ENCODE results near the gene LSR.
"Not testable (repeated sequence)": the region's sequence is repeated elsewhere in the genome, so short reads cannot be mapped to it uniquely, and the experiment has no call there.

LSR gene

GRCh38 chr19:35220315-35220921 is 28.4 kb upstream of the LSR start:
- H3K4me3 ChIP-seq (ENCODE audit: low read depth, low read length) = no peak overlapping the region
- no peak for TF ChIP-seq CTCF (IDR thresholded peaks at IDR 0.05; ENCODE audit: low read depth, low read length)

GRCh38 chr19:35220973-35221590 is 27.7 kb upstream of the LSR start:
- not testable (repeated sequence) for H3K4me3 ChIP-seq (ENCODE audit: low read depth, low read length)

GRCh38 chr19:35222373-35223015 is 26.3 kb upstream of the LSR start:
- H3K4me3 ChIP-seq (ENCODE audit: low read depth, low read length) = no peak overlapping the region
- no peak for TF ChIP-seq CTCF (IDR thresholded peaks at IDR 0.05; ENCODE audit: low read depth, low read length)

DNA sequence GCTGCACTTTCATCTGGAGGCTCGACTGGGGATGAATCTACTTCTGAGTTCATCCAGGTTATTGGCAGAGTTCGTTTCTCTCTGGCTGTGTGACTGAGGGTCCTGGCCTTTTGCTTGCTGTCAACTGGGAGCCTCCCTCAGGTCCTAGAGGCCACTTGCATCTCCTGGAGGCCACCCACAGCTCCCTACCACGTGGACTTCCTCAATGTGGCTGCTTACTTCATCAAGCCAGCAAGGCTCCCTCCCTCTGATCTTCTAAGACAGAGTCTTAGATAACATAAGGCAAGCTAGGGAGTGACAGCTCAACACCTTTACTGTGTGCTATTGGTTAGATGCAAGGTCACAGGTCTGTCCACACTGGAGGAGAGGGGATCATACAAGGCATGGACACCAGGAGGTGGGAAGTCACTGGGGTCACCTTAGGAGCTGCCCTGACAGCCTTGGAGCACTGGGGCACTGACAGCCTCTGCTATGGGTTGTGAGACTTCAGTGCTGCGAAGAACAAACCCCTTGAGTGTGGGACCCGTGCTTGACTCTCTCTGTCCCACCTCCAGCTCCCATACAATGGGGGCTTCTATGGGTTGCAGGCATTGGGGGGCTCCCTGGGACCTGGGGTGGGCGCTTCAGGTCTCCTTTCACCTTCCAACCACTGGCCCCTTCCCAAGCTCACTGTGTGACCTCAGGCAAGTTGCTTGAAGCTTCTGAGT is 25.6 kb upstream of the LSR start:
- no peak for TF ChIP-seq CTCF (IDR thresholded peaks at IDR 0.05; ENCODE audit: low read depth, low read length)

DNA sequence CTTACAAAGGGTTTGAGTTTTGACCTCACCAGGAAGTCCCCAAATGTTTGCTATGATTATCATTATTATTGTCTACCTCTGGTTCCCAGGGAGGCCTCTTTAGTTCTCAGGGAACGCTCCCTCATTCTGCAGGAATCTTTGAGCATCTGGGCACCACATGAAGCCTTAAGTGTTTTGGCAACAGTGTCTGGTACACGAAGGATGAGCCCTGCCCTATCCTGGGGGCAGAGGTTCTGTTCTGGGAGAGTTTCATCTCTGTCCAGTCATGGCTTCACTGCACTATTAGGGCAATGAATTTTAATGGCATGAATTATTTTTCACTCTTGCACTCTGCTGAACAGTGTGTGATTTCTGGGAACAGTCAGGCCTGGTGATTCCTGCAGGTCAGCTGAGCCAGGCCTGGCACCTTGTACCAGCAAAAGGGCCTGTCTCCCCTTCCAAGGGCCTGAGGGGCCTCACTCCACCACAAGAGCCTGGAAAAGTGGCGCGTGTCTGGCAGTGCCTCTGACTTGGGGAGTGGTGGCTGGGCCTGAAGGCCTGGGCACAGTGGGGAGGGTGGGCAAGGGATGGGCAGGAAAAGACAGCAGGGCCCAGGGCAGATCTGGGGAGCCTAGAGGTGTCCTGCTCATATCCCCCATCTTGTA is 24.8 kb upstream of the LSR start:
- H3K4me3 ChIP-seq (ENCODE audit: low read depth, low read length) = no peak overlapping the region
- TF ChIP-seq CTCF (IDR thresholded peaks at IDR 0.05; ENCODE audit: low read depth, low read length) = no peak

More for the DNA sequence above, 25.6 kb upstream of the LSR start:
- H3K4me3 ChIP-seq (ENCODE audit: low read depth, low read length) = no peak overlapping the region

DNA sequence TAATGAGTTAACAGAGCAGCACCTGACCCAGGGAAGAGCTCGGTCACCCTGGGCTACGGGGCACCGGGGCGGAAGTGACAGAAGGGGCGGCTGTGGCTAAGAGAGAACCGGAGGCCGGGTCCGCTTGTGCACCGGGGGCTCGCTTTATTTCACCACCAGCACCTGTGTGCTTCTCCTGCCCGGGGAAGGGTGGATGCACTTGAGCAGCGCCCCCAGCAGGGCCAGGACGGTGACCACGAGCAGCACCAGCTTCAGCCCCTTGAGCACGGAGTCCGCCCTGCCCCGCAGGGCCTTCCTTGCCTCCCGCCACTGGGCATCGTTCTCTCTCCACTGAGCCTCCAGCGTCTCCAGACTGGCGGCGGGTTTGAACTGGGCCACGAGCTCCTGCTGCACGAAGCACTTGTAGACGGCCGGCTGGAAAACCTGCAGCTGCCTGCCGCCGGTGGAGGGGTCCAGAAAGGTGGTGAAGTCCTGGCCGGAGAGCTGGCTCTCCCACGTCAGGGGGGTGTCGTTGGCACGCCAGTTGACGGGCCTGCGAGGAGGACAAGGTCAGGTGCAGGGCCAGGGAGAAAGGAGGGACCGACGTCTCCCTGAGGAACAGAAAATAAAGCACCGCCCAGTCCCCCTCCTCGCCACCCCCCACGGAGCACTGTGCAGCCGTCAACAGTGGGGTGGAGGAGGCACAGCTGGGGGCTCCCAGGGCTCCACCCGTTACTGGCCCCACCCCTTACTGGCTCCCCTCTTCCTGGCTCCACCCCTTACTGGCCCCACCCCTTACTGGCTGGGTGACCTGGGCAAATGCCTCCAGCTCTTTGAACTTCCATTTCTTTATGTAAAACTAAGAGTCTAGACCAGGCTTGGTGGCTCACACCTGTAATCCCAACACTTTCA is 23.9 kb upstream of the LSR start:
- no peak overlapping the region for H3K4me3 ChIP-seq (ENCODE audit: low read depth, low read length)
- TF ChIP-seq CTCF (IDR thresholded peaks at IDR 0.05; ENCODE audit: low read depth, low read length) = no peak

DNA sequence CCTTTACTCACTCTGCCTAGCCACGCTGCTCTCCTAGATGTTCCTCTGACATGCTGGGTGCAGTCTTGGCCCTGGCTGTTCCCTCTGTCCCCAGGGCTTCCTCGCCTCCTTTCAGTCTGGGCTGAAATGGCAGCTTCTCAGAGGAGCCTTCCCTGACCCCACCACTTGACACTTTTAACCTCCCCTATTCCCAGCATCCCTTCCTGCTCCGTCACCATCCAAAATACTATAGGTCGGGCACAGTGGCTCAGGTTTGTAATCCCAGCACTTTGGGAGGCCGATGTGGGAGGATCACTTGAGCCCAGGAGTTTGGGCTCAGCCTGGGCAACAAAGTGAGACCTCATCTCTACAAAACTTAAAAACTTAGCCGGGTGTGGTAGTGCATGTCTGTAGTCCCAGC is 22.9 kb upstream of the LSR start:
- TF ChIP-seq CTCF (IDR thresholded peaks at IDR 0.05; ENCODE audit: low read depth, low read length) = no peak
- no peak overlapping the region for H3K4me3 ChIP-seq (ENCODE audit: low read depth, low read length)

Measured in WI38 (cell line).